NCI-H82 treated with DMSO at 0.1 percent for 48 hours (cell line): Measurements from ENCODE around the gene SLC6A5.
A peak's percentile ranks its signal among the peaks of the same experiment; 100 is the strongest.
"Not testable (repeated sequence)": the region's sequence is repeated elsewhere in the genome, so short reads cannot be mapped to it uniquely, and the experiment has no call there.

Experiments
- DNase-seq: peaks from one replicate; lab custom pipeline; 2025; ENCODE audit not compliant: unreplicated experiment; lab: John Stamatoyannopoulos, UW

SLC6A5 gene

DNA sequence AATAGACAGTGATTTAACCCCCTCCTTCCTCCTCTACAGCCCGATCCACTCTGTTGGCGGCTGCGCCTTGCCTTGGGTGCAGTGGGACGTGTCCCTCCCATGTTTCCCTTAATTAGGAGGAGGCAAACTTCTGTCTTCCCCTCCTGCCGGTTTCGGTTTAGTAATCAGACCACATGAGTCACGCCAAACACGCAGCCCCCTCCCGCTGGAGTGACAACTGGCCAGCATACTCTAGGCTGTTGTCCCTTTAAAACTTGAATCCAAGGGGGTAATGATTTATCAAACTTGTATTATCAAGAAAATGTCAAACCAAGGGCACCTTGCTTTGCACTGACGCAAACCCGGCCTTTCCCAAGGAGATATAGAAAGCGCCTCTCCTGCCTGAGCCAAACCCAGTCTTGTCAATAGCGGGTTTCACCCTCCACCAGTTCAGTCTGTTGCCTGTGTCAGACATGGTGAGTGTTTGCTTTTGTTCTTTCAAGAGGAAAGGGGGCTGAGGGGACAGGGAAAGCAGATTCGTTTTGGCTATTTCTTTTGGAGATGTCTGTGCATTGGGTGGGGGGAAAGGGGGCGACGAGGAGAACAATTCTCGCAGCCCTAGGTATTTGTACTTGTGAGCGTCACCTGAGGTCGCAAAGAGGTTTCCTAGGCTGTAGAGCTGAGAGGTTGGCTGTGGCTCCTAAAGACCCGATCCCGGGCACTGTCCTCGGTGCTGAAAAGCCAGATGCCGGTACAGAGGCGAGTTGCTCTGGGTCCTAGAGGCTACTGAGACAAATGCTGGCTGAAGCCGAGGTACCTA, at the start of gene SLC6A5:
SLC6A5 (plus strand) TSS at position 388 of the 799 bp plus-strand sequence; CDS start at position 453, 65 bp downstream.
- DNase-seq: no peak

DNA sequence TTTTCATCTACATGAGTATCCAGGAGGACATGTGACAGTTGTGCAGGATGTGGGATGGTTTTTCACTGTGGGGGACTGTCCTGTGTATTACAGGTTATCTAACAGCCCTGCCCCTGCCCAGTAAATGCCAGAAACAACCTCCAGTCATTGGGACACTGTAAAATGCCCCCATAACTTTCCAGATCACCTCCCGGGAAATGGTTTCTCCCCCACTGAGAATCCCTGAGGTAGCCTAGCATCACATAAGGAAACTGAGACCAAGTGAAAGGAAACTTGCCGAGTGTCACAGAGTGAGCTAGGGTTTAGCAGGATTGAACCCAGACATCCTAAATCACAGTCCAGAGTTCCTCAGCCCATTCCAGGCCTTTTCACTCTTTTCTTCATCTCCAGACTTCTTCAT, 48.3 kb upstream of the SLC6A5 start:
- DNase-seq: no peak

DNA sequence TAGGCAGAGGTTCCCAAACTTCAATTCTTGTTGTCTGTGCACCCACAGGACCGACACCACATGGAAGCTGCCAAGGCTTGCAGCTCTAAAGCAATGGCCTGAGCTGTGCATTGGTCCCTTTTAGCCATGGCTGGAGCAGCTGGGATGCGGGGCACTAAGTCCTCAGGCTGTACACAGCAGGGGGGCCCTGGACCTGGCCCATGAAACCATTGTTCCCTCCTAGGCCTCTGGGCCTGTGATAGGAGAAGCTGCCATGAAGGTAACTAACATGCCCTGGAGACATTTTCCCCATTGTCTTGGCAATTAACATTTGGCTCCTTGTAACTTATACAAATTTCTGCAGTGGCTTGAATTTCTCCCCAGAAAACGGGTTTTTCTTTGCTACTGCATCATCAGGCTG, 43.6 kb upstream of the SLC6A5 start:
- no peak for DNase-seq

DNA sequence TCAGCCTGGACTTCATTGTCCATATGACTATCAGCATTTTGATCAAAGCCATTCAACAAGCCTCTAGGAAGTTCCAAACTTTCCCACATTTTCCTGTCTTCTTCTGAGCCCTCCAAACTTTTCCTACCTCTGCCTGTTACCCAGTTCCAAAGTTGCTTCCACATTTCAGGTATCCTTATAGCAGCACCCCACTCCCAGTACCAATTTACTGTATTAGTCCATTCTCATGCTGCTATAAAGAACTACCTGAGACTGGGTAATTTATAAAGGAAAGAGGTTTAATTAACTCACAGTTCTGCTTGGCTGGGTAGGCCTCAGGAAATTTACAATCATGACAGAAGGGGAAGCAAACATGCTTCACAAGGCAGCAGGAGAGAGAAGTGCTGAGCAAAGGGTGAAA, 43.0 kb upstream of the SLC6A5 start:
- not testable (repeated sequence) for DNase-seq

DNA sequence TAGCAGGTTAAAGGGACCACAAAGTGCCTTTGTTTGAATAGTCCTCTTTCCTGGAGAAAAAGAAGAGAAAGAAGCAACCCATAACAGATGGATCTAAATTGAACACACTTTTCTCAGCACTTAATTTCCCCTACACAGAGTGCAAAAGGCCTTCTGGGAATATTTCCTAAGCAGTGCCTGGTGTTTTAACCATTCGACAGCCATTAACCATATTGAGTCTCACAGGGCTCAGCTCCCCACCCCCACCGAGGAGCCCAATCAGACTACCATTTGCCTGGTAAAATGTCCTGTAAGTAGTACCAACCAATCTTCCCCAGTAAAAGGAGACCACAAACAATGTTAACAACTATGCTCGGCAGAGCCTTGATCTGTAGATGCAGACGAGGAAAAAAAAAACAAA, 40.7 kb upstream of the SLC6A5 start:
- no peak for DNase-seq

DNA sequence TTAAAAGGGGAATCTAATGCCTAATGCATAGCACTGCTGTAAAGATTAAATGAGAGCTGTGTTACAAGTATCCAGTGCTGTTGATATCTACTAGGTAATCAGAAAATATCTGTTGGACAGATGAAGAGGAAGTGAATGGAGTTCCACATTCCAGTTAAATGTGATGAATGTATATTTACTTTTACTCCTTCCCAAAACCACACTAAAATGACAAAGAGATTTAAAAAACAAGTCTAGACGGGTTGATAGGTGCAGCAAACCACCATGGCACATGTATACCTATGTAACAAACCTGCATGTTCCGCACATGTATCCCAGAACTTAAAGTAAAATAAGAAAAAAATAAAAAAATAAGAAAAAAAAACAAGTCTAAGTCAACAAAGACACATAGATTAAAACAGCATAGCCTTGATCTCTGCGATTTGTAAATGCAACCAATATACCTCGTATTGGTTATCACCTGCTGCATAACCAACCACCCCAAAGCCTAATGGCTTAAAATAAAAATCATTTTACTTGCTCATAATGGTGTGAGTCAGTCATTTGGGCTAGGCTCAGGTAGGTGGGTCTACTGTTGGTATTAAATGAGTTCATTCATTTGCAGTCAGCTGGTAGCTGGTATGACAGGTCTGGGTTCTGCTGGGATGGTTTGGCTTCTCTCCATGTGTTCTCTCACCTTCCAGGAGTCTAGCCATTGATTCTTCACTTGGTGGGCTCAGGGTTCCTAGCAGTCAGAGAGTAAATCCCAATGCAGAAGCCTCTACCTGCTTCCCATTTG, 39.7 kb upstream of the SLC6A5 start:
- DNase-seq: no peak

DNA sequence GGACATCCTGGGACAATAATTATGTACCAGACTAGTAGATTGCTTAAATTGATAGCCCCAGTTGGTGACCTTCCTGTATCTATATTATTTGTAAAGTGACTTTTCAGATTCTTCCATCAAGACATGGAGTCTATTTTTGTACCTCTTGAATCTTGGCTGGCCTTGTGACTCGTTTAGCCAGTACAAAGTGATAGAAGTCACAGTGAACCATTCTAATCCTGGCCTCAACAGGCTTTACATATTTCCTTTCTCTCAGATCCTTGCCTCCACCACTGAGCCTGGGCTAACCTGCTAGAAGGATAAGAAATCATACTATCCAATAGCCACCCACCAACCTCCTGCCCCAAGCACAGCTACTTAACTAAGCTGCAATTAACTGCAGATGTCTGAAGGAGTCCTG, 37.5 kb upstream of the SLC6A5 start:
- DNase-seq: peak; percentile 27

DNA sequence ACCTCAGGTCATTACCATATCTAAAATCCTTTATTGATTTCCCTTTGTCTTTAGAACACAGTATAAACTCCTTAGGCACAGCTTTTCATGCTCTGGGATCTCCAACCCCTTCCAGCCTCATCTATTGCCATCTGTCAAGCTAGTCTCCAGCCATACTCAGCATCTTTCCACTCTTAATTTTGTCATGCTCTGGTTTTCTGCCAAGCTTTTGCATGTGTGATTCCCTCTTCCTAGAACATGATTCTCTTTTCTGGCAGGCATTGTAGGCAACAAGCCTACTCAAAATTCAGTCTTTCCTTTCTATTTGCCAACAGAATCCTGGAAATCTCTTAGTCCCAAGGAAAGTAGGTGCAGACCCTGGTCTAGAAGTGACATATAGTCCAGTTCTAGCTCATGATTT, 35.5 kb upstream of the SLC6A5 start:
- DNase-seq: peak; percentile 70

DNA sequence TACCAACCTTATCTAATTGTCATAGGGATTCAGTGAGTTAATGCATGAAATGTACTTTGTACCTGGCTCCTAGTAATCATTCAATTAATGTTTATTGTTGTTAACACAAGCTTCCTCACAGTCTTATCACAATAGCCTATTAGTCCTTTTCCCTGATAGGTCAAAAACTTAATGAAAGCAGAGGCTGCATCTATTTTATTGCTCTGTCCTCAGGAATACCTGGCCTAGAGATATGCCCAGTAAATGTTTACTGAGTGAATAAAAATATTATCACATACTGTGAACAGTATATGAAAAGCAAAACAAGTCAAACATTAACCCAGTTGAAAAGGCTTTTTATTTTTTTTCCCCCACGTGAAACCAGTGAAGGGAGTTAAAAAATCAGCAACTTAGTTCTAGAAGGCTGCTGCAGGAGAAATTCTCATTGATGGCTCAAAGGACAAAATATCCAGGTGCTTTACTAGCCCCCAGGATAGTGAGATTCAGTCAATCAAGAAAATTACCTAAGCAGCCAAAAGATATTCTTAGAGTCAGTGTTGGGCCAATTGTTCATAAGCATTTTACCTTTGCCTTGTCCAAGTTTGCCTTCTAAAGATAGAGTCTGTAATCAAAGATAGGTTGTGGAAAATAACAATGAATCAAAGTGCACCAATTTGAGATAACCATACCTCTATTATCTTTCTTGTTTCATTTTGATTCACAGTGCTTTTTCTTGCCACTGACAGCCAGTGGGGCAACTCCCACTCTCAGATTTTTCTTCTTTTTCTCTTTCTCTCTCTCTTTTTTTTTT, 34.4 kb upstream of the SLC6A5 start:
- DNase-seq: no peak

DNA sequence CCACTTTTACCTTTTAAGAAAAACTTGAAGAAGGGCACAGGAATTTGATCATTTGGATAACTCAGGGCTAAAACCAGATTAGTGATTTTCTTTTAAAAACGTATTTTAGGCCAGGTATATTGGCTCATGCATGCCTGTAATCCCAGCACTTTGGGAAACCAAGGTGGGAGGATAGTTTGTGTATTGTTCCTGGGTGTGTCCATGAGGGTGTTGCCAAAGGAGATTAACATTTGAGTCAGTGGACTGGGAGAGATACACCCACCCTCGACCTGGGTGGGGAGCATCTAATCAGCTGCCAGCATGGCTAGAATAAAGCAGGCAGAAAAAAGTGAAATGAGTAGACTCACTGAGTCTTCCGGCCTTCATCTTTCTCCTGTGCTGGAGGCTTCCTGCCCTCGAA, 33.3 kb upstream of the SLC6A5 start:
- DNase-seq: not testable (repeated sequence)

DNA sequence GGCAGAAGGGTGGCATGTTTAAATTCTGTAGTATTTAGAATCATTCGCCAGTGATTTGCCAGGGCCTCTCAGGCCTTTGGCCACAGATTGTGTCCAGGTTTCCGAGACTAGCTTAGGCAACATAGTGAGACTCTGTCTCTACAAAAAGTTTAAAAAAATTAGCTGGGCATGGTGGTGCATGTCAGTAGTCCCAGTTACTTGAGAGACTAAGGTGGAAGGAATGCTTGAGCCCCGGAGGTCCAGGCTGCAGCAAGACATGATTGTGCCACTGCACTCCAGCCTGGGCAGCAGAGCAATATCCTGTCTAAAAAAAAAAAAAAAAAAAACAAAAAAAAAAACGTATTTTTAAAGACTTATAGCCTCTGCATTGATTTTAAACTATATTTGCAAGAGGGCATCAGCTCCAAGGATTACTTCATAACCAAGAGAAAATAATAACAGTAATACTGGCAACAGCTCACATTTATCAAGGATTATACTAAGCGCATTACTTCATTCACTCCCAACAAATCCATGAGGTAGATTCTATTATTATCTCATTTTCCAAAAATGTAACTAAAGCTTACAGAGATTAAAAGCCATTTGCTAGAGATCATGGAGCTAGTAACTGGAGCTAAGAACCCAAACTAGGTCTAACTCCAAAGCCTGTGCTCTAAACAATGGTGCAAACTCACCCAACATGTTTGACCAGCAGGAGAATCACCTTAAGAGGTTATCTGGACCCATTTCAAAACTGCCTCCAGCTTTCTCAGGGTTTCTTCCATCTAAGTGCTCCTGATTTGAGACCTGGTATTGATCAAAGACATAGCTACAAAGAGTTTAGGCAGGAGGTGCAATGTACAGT, 32.6 kb upstream of the SLC6A5 start:
- DNase-seq: peak; percentile 47

DNA sequence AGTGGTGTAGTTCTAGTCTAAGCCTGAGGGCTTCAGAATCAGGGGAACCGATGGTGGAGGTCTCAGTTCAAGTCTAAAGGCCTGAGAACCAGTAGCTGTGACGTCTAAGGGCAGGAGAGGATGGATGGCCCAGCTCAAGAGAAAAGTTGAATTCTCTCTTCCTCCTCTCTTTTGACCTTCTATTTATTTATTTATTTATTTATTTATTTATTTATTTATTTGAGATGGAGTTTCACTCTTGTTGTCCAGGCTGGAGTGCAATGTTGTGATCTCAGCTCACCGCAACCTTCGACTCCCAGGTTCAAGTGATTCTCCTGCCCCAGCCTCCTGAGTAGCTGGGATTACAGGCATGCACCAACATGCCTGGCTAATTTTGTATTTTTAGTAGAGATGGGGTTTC, 19.7 kb upstream of the SLC6A5 start:
- not testable (repeated sequence) for DNase-seq

DNA sequence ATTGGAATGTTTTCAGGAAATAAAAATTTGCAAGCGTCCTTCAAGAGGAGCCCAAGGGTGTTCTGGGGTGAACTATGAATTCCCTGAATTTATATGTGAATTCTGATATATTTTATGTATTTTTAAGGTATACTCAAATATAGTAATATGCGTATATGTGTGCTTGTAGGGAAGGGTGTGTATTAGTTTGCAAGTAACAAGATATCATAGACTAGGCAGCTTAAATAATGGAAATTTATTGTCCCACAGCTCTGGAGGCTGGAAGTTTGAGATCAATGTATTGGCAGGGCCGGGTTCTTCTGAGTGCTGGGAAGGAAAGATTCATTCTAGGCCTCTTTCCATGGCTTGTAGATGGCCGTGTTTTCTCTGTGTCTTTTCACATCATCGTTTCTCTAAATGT, 16.2 kb upstream of the SLC6A5 start:
- no peak for DNase-seq

DNA sequence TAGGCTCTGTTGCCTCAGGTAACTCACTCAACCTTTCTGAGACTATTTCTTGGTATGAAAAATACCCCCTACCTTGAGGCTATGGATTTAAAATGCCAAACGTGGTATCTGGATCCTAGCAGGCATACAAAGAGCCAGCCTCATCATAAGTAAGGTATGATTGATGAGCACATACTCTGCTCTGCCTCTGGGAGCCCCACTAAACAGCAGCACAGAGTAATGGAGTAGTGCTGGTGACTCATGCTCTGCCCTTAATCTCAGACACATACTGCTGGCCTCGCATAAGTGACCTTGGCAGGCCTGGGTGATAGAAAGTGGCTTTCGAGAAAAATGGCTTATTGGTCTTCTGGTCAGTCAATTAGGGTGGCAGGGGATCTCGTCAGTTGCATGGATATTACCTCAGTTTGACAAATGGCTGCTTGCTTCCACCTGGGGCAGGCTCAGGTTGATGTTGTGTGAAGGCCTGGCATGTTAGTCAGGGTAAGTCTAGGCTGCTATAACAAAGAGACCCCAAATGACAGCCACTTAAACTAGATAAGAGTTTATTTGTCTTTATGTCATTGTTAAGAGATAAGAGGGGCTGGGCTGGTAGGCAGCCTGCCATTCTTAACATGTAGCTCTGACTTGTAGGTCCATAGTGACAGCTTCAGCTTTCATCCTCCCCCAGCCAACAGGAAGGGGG, 15.2 kb upstream of the SLC6A5 start:
- no peak for DNase-seq

DNA sequence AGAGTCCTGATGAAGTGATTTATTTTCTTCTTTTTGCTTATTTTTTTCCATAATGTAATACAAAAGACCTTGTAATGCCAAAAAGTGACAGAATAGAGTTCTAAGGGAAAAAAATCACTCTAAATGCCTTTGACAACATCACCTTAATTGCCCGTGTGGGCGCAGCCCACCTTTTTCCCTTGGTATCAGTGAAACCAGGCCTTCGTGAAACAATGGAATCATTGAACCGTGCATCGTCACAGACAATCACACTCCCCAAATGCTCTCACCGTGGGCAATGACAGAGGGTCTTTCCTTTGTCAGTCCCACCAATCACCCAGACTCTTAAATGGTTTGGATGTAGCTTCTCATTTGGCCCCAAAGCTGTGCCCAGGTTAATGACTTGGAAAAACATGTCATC, 9.6 kb upstream of the SLC6A5 start:
- DNase-seq: no peak

DNA sequence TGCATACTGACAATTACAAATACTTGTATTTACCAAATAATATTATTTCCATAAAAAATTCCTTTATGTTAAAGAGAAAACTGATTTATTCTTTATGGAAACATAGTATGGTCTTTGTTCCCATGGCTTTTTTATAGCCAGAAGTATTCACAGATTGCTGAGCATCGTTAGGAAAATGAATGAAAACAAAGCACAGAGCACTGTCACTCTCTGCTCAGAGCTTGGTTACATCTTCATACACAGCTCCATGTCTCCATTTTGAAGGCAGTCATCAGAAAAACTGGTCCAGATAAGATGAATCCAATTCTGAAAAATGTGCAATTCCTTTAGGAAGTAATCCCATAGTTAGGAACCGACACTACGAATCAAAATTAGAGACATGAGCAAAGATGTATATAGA, 9.0 kb upstream of the SLC6A5 start:
- DNase-seq: no peak

DNA sequence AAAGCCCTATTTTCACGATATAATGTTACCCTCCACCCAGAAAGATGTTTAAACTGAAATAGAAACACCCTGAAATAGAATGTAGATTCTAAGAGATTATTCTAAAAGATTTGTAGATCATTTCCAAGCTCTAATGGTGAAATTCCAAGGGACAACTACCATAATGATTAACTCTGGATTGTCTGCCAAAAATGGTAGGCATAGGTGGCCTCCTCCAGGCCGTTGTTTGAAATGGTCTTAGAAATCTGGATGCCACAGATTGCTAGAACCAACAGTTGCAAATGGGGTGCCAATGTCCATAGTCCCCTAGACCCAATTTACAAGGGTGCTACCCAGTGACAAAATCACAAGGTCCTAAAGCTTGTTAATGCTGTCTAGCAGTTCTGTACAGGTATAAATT, 6.7 kb upstream of the SLC6A5 start:
- DNase-seq: no peak

DNA sequence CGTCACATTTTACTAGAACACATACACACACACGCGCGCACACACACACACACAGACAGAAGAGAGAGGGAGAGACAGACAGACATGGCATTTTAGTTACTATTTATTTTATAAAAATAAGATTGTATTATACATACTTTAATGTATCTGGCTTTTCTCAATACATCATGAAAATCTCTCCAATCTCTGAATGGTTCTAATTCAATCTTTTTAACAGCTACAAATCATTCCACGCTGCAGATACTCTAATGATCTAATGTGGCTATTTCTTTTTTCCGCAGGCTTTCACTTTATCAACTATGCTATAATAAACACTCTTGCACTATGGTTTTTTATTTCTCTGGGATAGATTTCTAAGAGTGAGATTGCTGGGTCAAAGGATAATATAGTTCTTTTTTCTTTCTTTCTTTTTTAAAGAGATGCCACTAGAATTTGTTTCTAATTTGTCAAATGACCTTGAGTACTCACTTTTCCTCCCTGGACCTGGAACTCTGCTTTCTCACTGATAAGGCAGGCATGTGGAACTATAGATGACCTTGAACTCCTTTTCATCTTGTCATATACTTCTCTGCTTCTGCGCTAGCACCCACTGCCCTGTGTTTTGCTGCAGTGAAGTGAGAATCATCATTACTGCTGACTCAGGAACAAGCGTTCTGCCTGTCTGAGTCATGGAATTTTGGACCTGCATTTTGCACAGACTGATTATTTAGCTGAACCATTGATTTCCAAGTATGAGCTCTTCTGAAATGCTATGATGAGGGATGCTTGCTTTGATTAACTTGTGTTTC, 4.9 kb upstream of the SLC6A5 start:
- DNase-seq: no peak

DNA sequence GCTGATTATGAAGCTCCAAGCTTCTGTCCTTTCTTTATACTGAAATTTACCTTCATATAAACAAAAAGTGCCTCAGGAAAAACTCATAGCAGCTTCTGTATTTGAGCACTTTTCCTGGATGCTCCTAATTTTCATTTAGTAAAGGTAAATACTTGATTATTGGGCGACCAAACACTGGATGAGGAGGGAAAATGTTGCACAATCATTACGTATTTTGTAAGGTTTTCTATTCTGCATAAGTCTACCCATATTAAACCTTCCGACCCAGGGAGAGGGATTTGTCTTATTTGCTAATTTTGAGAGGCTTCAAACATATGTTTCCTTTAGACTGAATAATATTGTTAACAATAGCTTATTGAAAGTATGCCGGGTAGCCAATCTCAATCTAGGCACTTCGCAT, 4.3 kb upstream of the SLC6A5 start:
- DNase-seq: no peak
